ENCODE measurements around the gene BRD3OS.
A peak's percentile ranks its signal among the peaks of the same experiment; 100 is the strongest.
"Not testable (repeated sequence)": the region's sequence is repeated elsewhere in the genome, so short reads cannot be mapped to it uniquely, and the experiment has no call there.

BRD3OS gene

DNA sequence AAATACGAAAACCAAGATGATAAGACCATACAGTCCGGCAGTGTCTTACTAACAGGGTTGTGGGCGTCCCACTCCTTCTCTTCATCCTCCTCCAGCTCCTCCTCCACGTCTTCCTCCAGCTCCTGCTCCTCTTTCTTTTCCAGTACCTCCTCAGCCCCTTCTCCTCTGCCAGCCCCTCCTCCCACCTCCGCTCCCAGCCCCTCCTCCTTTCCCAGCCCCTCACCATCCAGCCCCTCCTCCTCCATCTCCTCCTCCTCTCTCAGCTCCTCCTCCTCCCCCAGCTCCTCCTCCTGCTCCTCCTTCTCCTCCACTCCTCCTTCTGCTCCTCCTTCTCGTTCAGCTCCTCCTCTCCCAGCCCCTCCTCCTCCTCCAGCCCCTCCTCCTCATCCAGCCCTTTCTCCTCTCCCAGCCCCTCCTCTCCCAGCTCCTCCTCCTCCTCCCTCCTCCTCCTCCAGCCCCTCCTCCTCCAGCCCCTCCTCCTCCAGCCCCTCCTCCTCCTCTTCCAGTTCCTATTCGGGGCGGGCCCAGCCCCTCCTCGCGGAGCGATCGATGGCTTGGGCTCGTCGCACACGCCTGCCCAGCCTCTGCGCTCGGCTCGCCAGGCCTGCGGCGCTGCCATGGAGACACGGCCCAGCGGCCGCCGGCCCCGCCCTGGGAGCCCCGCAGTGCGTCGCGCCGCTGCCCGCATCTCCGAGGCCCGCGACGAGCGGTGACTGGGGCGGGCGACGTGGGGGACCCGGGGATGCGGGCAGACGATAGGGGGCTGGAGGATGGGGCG, at the start of gene BRD3OS:
TSS of gene BRD3OS (plus strand) at position 654 of the 778 bp plus-strand sequence. CDS start 1,267 bp downstream, outside the sequence.
- DNase-seq, result peak; percentile 99

DNA sequence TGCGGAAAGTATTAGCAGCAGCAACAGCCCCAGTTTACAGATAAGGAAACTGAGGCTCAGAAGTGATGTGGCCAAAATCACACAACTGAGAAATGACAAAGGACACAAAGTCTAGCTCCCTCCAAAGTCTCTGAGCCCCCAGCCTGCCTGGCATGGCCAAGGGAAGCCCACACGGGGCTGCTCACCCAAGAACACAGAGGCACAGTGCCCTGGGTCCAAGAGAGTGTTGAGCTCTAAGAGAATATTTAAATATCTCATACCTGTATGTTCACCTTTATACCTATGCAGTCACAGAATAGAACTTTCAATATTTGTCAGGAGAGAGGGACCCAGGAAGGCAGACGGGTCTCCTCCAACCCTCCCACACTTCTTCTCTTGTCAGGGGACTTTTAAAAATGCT, 49.8 kb upstream of the BRD3OS start:
- DNase-seq, result no peak

- DNase-seq, result no peak
Measured at GRCh38 chr9:133976191-133976861, 49.0 kb upstream of the BRD3OS start.

GRCh38 chr9:133976887-133977286, 48.4 kb upstream of the BRD3OS start:
- peak; percentile 12 for DNase-seq

GRCh38 chr9:133977421-133978201, 47.7 kb upstream of the BRD3OS start:
- DNase-seq, result peak; percentile 10

DNA sequence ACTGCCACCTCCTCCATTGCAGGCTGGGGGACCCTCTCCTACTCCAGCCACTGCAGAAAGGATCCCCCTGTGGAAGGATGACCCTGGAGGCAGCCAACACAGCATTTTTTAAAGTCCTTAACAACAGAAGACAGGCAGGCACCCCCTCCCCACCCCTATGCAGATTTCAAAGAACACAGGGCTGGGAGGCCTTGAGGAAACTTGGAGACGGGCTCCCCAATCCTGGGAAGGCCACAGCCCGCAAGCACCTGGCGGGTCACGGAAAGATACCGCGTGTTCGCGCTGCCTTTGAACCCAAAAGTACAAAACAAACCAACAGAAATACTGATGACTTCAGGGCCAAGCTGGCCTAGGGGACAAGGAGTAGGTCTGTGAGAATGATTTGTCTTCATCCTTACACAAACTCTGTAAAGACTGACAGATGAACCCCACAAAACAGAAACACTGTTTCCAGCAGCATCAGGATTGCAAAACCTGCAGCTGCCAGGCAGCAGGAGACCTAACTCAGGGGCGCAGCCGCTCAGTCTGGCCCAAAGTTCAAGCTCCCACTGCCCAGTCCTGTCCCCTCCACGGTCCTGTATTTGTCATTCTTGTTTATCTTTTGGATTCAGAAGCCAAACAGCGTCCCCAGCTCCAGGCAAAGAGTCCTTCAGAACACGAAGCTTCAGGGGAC, 46.9 kb upstream of the BRD3OS start:
- DNase-seq, result peak; percentile 14

GRCh38 chr9:133978899-133979272, 46.4 kb upstream of the BRD3OS start:
- no peak for DNase-seq

- peak; percentile 75 for DNase-seq
Measured at GRCh38 chr9:133979273-133979920, 45.9 kb upstream of the BRD3OS start.

GRCh38 chr9:133979921-133980863, 45.1 kb upstream of the BRD3OS start:
- DNase-seq, result peak; percentile 29

- DNase-seq, result no peak
Measured at GRCh38 chr9:133980864-133981588, 44.3 kb upstream of the BRD3OS start.

DNA sequence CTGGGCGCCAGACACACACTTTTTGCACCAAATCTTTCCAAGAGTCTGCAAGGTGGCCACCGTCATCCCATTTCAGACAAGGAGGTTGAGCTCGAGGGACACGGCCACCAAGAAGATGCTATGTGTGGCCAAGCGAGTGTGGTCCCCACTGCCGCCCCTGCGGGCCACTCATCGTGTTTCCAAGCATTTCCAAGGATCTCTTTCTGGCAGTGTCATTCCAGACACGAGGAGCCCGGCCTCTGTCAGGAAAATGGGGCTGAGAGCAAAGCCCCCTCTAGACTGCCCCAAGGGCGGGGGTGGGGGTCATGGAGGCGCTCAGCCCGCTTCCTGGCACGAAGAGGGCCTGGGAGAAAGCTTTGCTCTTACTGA, 43.7 kb upstream of the BRD3OS start:
- peak; percentile 15 for DNase-seq

DNA sequence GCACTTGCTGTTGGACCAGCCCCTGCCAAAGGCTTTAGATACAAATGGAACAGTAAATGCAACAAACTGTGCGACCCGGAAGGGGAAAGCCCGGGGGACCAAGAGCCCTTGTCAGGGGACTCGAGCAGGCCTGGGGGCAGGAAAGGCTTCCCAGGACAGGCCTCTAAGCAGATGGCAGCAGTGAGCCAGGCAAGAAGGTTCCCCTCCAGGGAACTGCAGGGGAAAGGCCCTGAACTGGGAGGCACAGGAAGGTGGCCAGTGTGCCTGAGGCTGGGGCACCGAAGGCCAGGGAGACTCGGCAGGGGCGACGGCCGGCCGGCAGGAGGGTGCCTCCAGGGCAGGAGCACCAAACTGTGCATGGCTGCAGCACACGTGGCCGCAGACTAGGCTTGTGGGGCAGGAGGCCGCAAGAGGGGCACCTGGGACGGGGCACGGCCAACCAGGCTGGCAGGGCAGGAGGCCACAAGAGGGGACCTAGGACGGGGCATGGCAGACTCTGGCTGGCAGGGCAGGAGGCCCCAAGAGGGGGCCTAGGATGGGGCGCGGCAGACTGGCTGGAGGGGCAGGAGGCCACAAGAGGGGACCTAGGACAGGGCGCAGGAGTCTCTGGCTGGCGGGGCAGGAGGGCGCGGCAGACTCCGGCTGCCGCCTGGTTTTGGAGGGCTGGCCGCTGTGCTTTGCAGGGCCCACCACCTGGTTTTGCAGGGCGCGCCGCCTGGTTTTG, 43.2 kb upstream of the BRD3OS start:
- peak; percentile 15 for DNase-seq

DNA sequence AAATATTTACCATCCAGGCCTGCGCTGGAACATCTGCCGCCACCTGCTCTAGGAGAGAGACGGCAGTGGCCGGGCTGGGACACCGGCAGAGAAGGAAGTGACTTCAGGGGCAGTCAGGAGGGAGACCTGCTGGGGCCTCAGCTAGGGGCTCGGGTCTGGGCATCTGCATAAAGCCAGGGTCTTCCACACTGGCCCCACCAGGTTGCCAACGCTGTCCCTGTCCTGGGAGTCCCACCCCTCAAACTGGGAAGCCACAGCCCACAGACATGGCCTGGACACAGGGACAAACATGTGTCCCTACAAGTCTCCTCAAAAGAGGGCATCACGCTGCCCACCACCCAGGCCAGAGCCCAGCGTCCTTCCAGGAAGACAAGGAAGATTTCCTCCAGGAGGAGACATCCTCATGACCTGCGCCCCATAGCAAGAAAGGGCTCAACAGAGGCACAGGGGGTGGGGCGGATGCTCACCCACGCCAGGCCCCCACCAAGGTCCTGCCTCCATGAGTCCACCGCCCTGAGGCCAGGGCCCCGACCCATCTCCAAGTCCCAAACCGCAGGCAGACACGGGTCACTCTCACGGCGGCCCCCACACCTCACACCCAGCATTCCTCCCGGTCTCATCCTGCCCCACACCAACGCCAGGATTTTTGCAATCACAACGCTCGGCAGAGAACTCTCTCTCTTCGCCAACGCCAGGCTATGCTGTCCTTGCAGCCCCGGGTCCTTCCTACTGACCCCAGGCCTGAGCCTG, 42.1 kb upstream of the BRD3OS start:
- peak; percentile 8 for DNase-seq

GRCh38 chr9:133986061-133986460, 39.2 kb upstream of the BRD3OS start:
- peak; percentile 8 for DNase-seq

DNA sequence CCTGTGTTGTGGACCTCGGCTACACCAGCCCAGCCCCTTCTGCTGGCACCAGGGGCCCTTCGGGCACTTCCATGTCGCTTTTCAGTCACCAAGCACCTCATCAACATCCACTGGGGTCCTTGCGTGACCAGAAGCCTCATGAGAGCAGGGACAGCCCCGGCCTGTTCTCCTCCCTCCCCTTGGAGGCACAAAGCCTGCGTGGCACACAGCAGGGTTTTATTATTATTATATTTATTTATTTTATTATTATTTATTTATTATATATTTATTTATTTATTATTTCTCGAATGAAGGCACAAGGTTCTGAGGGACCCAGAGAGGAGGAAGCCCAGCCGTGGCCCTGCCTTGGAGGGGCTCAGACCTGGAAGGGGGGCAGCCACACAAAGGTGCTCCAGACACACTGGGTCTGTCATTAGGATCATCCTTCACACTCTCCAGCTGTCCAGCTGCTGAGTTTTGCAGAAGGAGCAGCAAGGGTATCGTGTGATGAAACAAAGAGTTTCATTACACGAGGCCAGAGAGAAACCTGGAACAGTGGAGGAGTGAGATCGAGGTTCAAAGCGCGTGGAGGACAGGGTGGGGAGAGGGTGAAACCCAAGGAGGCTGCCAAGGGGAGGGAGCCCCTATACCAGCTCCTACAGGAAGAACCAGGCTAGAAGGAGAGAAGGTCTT, 38.4 kb upstream of the BRD3OS start:
- no peak for DNase-seq

DNA sequence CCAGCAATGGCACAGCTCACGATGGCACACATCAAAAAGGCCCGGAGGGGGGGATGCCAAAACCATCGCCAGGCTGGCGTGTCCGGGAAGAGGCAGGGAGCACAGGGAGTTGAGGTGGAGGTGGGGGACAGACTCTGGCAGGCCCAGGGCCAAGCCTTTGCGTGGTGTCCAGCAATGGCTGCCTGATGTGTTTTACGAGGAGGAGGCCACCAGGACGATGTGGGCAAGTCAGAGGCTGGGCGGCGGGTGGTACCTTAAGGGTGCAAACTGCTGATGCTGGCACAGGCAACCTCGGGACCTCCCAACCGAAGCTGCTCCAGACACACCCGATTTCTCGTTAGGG, 37.9 kb upstream of the BRD3OS start:
- peak; percentile 12 for DNase-seq

DNA sequence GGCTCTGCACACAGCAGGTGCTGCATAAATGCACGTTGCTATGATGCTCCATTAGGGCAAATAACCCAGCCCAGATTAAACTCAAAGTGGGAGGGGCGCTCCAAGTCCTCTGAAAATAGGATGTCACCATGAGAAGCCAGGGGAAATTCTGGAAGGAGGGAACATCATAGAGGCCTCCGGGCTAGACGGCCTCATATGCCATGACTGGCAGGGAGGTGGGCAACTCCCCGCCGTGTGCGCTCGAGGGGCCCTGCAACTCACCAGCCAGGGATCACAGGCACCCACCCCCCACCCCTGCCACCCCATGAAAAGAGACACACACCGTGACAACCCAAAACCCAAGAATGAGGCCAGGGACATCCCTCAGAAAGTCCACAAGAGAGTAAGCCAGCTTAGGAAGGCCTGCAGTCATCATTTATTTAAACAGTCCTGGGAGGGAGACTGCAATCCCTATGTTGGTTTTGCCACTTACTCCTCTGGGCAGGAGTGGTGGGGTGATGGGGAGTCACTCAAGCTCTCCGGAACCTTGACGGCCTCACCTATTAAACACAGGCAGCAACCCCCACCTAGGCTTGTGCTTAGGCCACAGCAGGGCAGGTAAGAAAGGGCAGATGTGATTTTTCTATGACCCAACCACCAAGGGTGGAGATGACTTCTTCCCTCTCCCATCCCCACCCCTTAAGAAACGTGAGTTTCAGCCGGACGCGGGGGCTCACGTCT, 37.2 kb upstream of the BRD3OS start:
- DNase-seq, result no peak

DNA sequence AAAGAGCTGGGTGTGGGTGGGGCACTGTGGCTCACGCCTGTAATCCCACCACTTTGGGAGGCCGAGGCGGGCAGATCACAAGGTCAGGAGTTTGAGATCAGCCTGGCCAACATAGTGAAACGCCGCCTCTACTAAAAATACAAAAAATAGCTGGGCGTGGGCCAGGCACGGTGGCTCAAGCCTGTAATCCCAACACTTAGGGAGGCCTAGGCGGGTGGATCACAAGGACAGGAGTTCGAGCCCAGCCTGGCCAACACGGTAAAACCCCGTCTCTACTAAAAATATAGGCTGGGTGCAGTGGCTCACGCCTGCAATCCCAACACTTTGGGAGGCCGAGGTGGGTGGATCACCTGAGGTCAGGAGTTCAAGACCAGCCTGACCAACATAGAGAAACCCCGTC, 36.5 kb upstream of the BRD3OS start:
- not testable (repeated sequence) for DNase-seq
